GM18499 (cell line): ENCODE measurements around the gene HES6.

Source experiments
- ATAC-seq: cut with Tn5 transposase; IDR thresholded peaks from one replicate; pipeline ENCODE4 v1.9.1; 2021; ENCODE audit warnings: moderate number of reproducible peaks; ENCODE audit not compliant: insufficient read depth, unreplicated experiment

HES6 gene

GRCh38 chr2:238256111-238256510, 16.3 kb upstream of the HES6 start:
- no peak for ATAC-seq

DNA sequence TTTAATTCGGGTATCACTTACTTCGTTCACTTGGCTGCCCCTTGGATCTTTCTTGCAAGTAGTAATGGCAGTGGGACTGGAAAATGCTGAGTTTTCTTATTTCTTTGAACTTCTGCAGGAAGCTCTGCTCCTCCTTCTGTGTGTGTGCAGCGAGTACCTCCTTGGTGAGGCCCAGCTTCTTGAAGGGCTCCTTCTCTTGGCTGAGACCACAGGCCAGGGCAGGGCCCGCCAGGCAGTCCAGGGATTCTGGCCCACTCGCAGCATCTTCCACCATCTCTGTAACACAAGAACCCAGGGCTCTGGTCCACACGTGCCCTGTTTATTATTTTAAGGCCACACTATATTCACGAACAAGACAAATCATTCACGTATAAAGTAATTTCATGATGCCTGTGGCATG, 15.8 kb upstream of the HES6 start:
- no peak for ATAC-seq

- ATAC-seq, result no peak
These were observed 15.3 kb upstream of the HES6 start for GRCh38 chr2:238255151-238255551.

DNA sequence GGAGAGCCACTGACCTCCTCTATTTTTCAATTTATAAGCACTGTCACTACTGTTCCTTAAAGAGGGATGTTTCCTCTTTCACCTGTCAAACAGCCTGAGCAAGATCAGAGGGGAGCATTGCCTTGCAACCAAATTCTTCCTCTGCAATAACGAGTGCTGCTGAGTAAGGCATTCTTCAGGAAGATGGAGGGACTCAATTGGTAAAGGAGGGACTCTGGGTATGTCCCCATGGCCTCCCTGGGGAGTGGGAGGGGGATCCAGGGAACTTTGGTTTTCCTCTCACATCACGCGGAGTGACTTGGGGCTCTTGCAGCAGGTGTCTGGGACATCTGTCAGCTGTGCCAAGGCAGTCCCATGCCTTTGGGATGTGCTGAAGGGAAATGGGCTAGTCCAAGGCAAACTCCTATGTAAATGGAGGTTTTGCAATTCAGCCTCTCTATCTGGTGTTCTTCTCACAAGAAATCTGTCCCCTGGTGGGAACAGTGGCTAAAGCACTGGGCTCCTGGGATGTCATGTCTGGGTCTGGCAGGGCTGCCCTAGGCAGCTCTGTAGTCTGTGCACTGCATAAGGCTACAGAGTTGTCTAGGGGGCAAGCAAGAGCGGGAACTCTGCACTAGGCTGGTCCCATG, 14.4 kb upstream of the HES6 start:
- ATAC-seq, result no peak

- ATAC-seq, result no peak
These were observed 13.2 kb upstream of the HES6 start for GRCh38 chr2:238252766-238253630.

DNA sequence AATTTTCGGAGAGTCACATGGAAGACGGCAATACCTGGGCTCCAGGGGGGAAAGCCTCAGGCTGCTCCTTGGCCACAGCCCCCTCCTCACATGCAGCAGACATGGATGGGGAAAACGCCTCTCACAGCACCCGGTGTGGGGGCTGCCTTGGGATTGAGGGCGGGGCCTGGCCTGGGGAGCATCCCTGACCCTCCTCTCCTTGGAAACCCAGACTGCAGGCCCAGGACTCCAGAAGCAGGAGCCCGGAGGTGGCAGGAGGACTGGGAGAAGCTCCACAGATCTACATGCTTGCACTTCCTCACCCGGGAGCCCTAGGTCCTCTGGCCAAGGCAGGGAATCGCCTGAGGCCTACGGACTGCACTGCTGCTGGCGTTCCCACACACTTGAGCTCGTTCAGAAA, 12.1 kb upstream of the HES6 start:
- ATAC-seq, result no peak

GRCh38 chr2:238251331-238251730, 11.5 kb upstream of the HES6 start:
- no peak for ATAC-seq

DNA sequence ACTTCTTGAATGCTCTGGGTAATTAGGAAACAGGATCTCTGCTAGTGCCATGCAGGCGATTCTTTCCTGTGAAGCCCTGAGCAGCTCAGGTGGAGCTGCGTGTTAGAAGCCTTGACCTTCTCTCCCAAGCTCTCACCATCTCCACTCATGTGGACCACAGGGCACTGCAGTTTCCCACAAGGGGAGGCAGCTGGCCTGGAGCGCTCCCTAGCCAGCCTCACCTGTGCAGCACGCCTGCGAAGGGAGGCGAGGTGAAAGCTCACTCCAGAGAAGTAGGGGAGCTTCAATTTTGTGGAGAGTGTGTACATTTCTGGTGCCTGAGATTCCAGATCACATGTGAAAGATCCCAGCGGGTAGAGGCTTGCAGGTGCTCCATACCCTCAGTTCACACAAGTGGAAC, 11.1 kb upstream of the HES6 start:
- no peak for ATAC-seq

- ATAC-seq, result no peak
These were observed 8.1 kb upstream of the HES6 start for GRCh38 chr2:238247841-238248453.

- ATAC-seq, result no peak
These were observed 7.4 kb upstream of the HES6 start for GRCh38 chr2:238247002-238247822.

DNA sequence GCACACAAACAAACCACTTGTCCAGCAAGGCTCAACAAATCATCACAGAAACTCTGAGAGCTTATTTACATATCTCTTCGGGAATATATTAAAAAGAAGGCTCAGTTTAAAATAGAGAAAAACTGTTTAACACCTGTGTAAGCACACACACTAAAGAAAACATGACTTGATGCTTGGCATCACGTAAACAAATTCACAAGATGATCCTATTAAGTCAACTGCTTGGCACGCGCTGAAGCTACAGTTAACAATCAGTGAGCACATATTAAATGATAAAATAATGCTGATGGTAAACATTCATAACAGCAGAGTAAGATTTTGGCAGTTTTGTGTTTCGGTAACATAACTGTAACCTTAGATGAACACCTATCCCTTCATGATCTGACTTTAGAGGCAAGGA, 4.3 kb upstream of the HES6 start:
- ATAC-seq, result no peak

GRCh38 chr2:238243496-238244076, 3.7 kb upstream of the HES6 start:
- ATAC-seq, result no peak

- no peak for ATAC-seq
These were observed 3.1 kb upstream of the HES6 start for GRCh38 chr2:238242731-238243495.

DNA sequence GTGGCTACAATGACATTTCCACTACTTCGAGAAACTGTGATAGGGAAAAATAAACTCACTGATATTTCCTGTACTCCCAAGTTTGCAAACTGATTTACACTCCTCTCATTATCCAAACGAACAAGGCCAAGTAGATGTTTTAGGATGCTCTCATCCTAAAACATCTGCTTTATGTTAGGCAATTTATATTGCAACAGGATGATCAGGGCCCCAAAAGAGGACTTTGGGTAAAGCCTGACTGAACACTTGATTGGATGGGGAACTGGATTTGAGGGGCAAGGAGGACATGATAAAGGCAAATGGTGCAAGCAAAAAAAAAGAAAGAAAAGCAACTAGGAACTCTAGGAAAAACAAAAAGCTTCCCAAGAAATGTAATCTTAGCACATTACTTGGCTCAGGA, 2.1 kb upstream of the HES6 start:
- no peak for ATAC-seq

DNA sequence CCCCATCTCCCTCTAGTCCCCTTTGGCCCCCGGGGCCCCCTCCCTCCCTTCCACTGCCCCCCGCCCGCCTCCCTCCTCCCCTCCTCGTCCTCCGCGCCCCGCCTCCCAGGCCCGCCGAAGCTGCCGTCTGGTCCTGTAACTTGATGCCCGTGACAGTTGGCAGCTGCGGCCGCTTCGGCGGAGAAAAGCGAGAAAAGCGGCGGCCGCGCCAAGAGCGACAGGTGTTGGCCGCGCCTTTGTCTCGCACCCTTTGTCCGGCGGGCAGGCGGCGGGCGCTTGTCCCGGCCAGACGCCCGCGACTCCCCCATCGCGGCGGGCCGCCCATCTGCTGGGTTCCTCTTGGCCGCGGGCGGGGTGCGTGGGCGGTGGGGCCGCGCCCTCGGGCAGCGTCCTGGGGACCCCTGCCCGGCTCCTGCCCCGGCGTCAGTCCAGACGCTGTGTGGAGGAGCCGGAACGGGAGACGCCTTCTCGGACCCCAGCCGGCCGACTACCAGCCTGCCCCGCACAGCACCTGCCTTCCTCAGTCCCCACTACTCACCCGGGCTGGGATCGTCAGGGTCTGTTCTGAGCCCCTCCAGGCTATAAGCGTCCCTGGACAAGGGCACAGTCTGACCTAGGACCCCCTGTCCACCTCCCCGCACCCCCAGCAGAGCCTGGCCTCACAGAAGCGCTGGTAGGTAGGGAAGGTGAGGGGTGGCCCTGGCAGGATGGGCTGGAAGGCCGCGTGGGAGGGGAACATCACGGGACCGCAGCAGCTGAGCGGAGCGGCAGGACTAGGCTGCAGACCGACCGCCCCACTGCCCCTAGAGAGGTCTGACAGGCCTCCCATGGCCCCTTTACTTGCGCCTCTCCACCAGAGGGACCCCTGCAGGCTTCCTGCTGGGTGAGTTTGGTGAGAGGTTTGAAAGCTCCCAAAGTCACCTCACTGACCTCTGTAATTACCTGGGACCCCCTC, 1.2 kb upstream of the HES6 start:
- ATAC-seq, result no peak

- ATAC-seq, result peak; percentile 12
These were observed 335 bp downstream of the HES6 start for GRCh38 chr2:238239543-238239862.

DNA sequence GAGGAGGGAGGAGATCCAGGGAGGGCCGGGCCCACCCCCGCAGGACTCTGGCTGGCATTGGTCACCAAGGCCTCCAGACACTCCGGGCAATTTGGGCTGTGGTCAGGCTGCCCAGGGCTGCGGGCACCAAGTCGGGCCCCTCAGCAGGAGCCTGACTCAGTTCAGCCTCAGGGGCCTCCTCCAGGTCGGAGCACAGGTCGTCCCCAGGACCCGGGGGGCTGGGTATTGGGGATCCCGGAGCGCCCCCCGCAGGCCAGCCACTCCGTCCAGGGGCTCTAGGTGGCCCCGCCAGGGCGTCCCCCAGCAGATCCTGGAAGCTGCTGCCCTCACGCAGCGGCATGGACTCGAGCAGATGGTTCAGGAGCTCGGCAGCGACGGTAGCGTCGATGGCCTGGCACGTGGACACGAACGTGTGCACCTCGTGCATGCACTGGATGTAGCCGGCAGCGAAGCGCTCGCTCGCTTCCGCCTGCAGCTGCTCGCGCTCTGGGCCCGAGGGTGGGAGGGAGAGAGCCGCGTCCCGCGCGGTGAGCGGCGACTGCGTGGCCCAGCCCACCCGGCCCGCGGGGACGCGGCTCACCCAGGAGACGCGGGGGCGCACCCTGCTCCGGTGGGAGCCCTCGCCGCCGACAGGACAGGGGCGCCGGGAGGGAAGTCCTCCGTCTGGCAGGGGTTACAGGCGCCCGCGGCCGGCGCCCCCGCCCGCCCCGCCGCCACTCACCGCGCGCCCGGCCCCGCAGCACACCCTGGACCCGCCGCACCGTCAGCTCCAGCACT, 884 bp downstream of the HES6 start:
- ATAC-seq, result no peak

DNA sequence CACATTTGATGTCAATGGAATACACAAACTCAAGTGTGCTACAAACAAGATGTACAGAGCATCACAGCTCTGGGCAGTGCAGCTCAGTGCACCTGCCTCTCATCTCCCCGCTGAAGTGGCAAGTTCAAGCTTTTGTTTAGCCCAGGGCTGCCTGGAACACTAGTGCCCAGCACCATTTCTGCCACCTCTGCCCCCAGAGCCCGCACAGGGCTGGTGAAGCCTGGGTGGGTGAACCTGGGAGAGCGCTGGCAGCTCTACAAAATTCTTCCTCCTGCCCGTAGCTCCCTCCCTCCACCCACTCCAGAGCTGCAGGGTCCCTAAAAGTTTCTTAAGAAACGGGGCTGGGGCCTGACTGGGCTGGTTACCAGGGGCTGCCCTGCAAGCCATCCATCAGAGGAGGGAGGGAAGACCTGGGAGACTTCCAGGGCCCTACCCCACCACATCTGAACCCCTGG, 1.5 kb downstream of the HES6 start:
- no peak for ATAC-seq
